Stimulated activated memory B cell treated with anti-CD40 and anti-IgM and Interleukin-4, amounts not matched to agents 10 μg/mL and 1 μg/mL and 100 μg/mL, for 72 hours (primary cell): ENCODE measurements around the gene HEXIM2.
A peak's percentile ranks its signal among the peaks of the same experiment; 100 is the strongest.

ENCODE experiments used
- ATAC-seq: fragments of 150-1000 bp; cut with Tn5 transposase; 2 replicates; pipeline ENCODE4 v1.10.0; 2021
- H3K27ac Mint-ChIP-seq: one replicate; pipeline ENCODE4 v1.8.0; 2022; ENCODE audit warnings: mild to moderate bottlenecking, mixed read lengths
- H3K27me3 Mint-ChIP-seq: one replicate; pipeline ENCODE4 v1.8.0; 2022; ENCODE audit warnings: mixed read lengths
- H3K36me3 Mint-ChIP-seq: one replicate; pipeline ENCODE4 v1.8.0; 2022; ENCODE audit warnings: mixed read lengths
- H3K4me1 Mint-ChIP-seq: one replicate; pipeline ENCODE4 v1.8.0; 2022; ENCODE audit warnings: mixed read lengths
- H3K4me3 Mint-ChIP-seq: one replicate; pipeline ENCODE4 v1.8.0; 2022; ENCODE audit warnings: mild to moderate bottlenecking, moderate library complexity, mixed read lengths
- H3K9me3 Mint-ChIP-seq: one replicate; pipeline ENCODE4 v1.8.0; 2022; ENCODE audit warnings: mixed read lengths

The HEXIM2 gene

DNA sequence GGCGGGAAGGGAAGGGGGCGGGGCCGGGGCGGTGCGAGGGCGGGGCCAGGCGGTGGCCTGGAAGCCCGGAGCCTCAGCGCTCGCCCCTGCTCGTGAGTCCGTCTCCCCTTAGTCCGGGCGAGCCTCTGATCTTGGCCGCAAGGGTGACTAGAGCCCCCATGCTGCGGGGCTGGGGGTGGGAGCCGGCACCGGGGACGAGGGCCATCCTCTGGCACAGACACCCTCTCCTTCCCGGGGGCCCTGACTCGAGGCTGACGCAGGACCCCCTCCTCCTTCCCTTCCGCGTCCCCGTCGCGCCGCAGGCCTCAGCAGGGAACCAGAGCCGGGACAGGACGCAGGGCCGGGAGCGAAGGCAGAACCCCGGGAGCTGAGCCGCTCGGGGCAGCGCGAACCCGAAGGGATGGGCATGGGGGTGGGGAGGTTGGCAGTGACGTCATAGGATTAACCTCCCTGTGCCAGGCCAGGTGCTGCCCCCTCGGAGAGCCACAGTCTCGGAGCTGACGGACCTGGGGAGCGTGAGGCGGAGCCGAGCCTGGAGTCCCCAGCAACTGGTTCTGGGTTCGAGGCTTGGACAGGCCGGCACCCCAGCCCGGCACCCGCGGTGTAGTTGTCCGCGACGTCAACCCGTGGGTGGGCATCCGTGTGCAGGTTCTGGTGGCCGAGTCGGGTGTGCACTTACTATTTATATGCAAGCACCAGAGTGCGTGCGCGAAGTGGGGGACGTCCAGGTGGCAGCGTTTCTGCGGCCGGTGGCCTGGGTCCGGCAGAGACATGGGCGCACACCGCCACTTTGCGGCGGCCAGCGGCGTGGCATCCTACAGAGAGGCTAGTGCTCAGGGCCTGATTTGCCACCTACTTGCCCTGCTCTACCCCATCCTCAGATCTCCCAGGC lies 28.9 kb upstream of the HEXIM2 start:
- H3K27me3 Mint-ChIP-seq, result peaks cover 15% of the 10 kb centered on the region
- H3K9me3 Mint-ChIP-seq, result no peaks in the 10 kb centered on the region
- peak overlapping the region; percentile 88 for H3K4me3 Mint-ChIP-seq
- peak overlapping the region; percentile 75 for H3K27ac Mint-ChIP-seq
- peak; percentile 68 for ATAC-seq
- H3K36me3 Mint-ChIP-seq, result no peaks in the 10 kb centered on the region
- peaks cover 13% of the 10 kb centered on the region for H3K4me1 Mint-ChIP-seq

DNA sequence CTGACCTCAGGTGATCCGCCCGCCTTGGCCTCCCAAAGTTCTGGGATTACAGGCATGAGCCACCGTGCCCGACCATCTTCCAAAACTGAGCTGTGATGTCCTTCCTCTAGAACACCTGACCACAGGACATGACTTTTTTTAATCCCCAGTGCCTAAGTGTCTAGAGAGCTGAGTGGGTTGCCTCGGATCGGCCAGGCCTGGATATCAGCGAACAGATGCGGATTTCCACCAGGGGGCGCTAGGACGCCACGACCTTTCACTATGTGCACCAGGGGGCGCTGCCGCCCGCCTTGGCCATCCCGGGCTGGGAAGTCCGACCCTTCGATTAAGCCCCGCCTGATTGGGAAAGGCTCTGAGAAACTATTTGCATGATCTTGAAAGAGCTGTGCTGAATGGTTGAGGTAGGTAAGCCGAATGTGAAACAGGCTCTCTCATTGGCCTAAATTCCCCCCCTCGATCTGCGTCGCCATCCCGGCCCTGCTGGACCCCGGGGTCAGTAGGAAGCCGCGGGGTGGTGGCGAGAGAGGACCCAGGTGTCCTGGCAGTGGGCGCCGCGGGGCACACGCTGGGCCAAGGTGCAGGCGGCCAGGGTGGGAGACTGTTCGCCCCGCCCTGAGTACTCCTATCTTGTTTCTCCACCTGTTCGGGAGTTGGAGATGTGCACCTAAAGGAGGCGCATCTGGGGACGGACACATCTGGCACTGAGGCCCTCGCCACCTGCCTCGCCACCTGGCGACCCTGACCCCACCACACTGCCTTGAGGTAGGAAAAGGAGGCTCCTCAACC lies 26.3 kb upstream of the HEXIM2 start, which contains the start of gene ACBD4:
Gene ACBD4, plus strand, starts transcription at position 496 of the 786 bp plus-strand sequence. CDS start 458 bp downstream, outside the sequence.
- H3K27me3 Mint-ChIP-seq, result peaks cover 12% of the 10 kb centered on the region
- H3K4me3 Mint-ChIP-seq, result peak within 1 kb of the TSS; percentile 93
- no peaks in the 10 kb centered on the region for H3K36me3 Mint-ChIP-seq
- peak; percentile 93 for ATAC-seq
- H3K27ac Mint-ChIP-seq, result peak within 1 kb of the TSS; percentile 73
- peaks cover 13% of the 10 kb centered on the region for H3K4me1 Mint-ChIP-seq
- no peaks in the 10 kb centered on the region for H3K9me3 Mint-ChIP-seq

DNA sequence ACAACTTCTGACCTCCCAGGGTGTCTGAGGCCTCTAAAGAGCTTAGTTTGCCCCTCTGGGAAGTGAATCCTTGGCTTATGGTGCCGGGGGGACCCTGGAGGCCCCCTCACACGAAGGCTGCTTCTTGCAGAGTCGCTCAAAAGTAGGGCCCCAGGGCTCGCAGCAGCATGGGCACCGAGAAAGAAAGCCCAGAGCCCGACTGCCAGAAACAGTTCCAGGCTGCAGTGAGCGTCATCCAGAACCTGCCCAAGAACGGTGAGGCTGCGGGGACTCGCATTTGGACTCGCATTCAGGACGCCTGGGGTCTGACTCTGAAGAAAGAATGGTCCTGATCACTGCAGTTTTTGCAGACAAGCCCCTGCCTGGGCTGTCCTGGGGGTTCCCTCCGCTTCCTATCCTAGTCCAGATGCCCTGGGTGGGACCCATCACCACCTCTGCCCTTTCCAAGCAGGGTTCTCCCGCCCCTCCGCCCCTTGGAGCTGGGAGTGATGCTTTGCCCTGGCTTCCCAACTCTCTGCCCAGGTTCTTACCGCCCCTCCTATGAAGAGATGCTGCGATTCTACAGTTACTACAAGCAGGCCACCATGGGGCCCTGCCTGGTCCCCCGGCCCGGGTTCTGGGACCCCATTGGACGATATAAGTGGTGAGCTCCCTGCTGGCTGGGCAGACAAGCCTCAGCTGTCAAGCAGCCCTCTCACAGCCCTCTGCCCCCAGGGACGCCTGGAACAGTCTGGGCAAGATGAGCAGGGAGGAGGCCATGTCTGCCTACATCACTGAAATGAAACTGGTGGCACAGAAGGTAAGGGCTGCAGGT lies 25.5 kb upstream of the HEXIM2 start:
- Mint-ChIP-seq H3K27ac (peak overlapping the region; percentile 73), H3K27me3 (peaks cover 4% of the 10 kb centered on the region), H3K4me3 (peak overlapping the region; percentile 93), H3K9me3 (no peaks in the 10 kb centered on the region), H3K36me3 (peaks cover 7% of the 10 kb centered on the region), H3K4me1 (peaks cover 13% of the 10 kb centered on the region)
- ATAC-seq, result no peak

DNA sequence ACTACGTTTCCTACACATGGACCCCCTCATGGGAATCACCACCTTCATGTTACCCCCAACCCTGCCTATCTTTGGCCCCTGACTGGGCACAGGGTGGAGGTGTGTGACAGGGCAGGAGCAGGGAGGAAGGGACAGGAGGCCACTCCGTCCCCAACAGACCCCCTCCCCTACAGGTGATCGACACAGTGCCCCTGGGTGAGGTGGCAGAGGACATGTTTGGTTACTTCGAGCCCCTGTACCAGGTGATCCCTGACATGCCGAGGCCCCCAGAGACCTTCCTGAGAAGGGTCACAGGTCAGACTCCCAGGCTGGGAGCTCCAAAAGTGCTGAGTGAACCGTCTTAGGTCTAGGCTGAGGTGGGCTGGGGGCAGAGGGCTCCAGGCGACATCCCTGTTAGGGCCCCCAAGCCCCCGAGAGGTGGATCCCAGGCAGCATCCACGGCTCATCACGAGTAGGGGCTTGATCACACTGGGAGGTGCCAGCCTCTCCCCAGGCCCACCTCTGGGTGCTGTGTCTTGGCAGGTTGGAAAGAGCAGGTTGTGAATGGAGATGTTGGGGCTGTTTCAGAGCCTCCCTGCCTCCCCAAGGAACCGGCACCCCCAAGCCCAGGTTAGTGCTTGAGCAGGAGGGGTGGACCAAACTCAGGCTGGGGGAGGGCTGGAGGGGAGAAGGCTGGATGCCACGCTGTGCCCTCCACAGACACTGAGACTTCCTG lies 24.7 kb upstream of the HEXIM2 start:
- no peaks in the 10 kb centered on the region for H3K9me3 Mint-ChIP-seq
- peaks cover 13% of the 10 kb centered on the region for H3K4me1 Mint-ChIP-seq
- peak overlapping the region; percentile 93 for H3K4me3 Mint-ChIP-seq
- no peaks in the 10 kb centered on the region for H3K27me3 Mint-ChIP-seq
- no peak for ATAC-seq
- peak overlapping the region; percentile 73 for H3K27ac Mint-ChIP-seq
- H3K36me3 Mint-ChIP-seq, result peaks cover 8% of the 10 kb centered on the region

DNA sequence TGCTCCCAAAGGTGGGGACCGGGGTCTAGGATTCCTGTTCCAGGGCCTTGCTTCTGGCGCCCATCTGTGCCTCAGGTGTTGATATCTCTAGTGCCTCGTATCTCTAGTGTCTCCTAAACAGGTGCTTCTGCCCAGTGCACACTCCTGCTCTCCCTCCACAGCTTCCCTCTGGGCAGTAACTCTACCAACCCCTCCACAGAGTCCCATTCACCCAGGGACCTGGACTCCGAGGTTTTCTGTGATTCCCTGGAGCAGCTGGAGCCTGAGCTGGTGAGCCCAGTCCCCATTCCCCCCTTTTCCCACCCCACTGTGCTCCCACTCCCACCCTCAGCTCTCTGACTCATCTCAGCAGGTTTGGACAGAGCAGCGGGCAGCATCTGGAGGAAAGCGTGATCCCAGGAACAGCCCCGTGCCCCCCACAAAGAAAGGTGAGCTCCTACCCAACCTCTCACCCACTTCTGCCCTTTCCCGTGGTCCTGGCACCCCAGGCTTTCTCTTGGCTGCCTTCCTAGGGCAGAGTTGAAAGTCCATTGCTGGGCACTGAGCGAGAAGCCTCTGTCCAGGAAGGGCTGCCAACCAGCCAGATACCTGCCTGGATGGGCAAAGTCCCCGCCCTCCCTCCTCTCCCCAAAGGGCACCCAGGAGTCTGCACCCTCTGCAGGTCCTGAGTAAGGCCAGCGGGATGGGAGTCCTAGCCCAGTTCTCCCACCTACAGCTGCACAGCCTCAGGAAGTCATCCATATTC lies 23.9 kb upstream of the HEXIM2 start:
- Mint-ChIP-seq H3K27ac (no peak overlapping the region), H3K4me3 (peak overlapping the region; percentile 7), H3K9me3 (no peaks in the 10 kb centered on the region), H3K36me3 (peaks cover 8% of the 10 kb centered on the region), H3K27me3 (no peaks in the 10 kb centered on the region), H3K4me1 (peaks cover 14% of the 10 kb centered on the region)
- ATAC-seq, result no peak

- no peak for ATAC-seq
- Mint-ChIP-seq H3K36me3 (peaks cover 8% of the 10 kb centered on the region), H3K27me3 (no peaks in the 10 kb centered on the region), H3K9me3 (no peaks in the 10 kb centered on the region), H3K27ac (no peak overlapping the region), H3K4me1 (peaks cover 27% of the 10 kb centered on the region), H3K4me3 (no peak overlapping the region)
These were observed 22.7 kb upstream of the HEXIM2 start for GRCh38 chr17:45138911-45139532.

DNA sequence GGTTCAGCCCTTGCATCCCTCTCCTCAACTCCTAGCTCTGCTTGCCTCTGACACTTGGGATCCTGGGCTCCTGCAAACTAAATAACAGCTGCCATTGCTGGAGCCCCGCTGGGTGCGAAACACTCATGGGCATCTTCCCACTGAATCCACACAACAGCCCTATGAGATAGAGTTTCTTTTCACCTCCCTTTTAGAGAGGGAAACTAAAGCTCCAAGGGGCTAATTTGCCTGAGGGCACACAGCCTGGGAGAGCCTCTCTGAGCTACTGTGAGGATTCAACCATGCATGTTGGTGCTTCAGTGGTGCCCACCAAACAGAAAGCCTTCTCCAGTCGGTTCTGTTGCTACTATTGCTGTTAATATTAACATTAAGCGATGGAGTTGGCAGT lies 22.1 kb upstream of the HEXIM2 start:
- H3K27ac Mint-ChIP-seq, result no peak overlapping the region
- ATAC-seq, result no peak
- H3K36me3 Mint-ChIP-seq, result peaks cover 8% of the 10 kb centered on the region
- H3K9me3 Mint-ChIP-seq, result no peaks in the 10 kb centered on the region
- H3K4me1 Mint-ChIP-seq, result peaks cover 28% of the 10 kb centered on the region
- no peak overlapping the region for H3K4me3 Mint-ChIP-seq
- no peaks in the 10 kb centered on the region for H3K27me3 Mint-ChIP-seq

DNA sequence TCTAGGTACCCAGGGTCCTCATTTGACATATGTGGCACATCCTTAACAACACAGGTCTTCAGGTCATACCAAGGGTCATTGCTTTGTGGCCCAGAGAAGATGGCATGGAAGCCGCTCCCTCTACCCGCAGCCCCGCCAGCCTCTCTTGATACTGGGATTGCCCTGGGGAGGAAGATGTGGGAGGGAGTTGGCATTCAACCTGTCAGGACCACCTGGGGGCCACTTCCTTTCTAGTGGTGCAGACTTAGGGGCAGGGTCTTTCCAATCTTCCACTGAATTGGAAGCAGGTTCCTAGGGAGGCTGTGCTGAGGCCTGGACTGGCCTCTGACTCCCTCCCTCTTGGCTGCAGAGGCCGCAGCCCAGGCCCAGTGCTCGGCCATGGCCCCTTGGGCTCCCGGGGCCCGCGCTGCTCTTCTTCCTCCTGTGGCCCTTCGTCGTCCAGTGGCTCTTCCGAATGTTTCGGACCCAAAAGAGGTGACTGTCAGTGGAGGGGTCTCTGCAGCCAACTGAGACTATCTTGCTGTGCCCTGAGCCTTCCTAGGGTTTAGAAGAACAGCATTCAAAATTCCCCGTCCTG lies 18.5 kb upstream of the HEXIM2 start:
- Mint-ChIP-seq H3K27ac (peak overlapping the region; percentile 86), H3K27me3 (no peaks in the 10 kb centered on the region), H3K36me3 (peaks cover 8% of the 10 kb centered on the region), H3K4me1 (peaks cover 45% of the 10 kb centered on the region), H3K9me3 (no peaks in the 10 kb centered on the region), H3K4me3 (peak overlapping the region; percentile 88)
- no peak for ATAC-seq

- Mint-ChIP-seq H3K4me3 (peak overlapping the region; percentile 88), H3K27ac (peak overlapping the region; percentile 86), H3K36me3 (peaks cover 8% of the 10 kb centered on the region), H3K4me1 (peaks cover 45% of the 10 kb centered on the region), H3K27me3 (no peaks in the 10 kb centered on the region), H3K9me3 (no peaks in the 10 kb centered on the region)
- ATAC-seq, result no peak
These were observed 17.9 kb upstream of the HEXIM2 start for GRCh38 chr17:45143767-45144198.

- Mint-ChIP-seq H3K9me3 (no peaks in the 10 kb centered on the region), H3K4me3 (peak overlapping the region; percentile 88), H3K36me3 (peaks cover 12% of the 10 kb centered on the region), H3K27me3 (no peaks in the 10 kb centered on the region), H3K27ac (peak overlapping the region; percentile 86), H3K4me1 (peaks cover 52% of the 10 kb centered on the region)
- no peak for ATAC-seq
These were observed 17.3 kb upstream of the HEXIM2 start for GRCh38 chr17:45144199-45145034.

DNA sequence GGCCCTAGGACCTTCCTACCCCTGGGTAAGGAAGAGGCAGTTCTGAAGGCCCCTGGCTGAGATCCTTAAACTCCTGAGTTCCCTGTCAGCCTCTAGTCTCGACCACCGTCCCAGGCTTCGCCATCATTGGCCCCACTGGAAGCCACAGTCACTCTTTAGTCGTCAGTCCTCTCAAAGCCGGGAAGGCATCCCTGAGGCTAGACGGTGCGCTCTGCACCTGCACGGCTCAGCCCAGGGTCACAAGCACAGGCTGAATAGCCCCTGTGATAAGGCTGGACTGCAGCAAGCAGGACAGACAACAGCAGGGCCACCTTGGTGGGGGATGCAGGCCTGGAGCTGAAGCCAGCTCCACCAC lies 16.7 kb upstream of the HEXIM2 start:
- Mint-ChIP-seq H3K27me3 (no peaks in the 10 kb centered on the region), H3K4me3 (peak overlapping the region; percentile 62), H3K36me3 (peaks cover 18% of the 10 kb centered on the region), H3K27ac (peak overlapping the region; percentile 86), H3K4me1 (peaks cover 58% of the 10 kb centered on the region), H3K9me3 (no peaks in the 10 kb centered on the region)
- ATAC-seq, result no peak

- no peak for ATAC-seq
- Mint-ChIP-seq H3K9me3 (no peaks in the 10 kb centered on the region), H3K4me3 (peak overlapping the region; percentile 12), H3K4me1 (peaks cover 64% of the 10 kb centered on the region), H3K27ac (peak overlapping the region; percentile 99), H3K27me3 (no peaks in the 10 kb centered on the region), H3K36me3 (peaks cover 13% of the 10 kb centered on the region)
These were observed 15.5 kb upstream of the HEXIM2 start for GRCh38 chr17:45146166-45146565.

DNA sequence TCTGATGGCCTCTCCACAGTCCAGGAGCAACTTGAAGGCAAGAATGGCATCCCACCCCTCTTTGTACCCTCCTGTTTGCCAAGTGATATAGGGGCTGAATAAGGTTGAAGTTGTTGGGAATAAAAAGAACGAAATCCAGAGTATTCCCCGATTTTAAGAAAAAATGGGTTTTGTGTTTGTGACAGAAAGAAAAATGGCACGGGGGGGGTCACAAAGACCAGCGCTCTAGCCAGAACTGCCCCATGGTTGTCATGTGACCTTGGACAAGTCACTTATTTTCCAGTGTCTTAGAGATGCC lies 15.1 kb upstream of the HEXIM2 start:
- Mint-ChIP-seq H3K36me3 (peaks cover 11% of the 10 kb centered on the region), H3K27me3 (no peaks in the 10 kb centered on the region), H3K27ac (peak overlapping the region; percentile 99), H3K4me1 (peaks cover 68% of the 10 kb centered on the region), H3K9me3 (no peaks in the 10 kb centered on the region), H3K4me3 (peak overlapping the region; percentile 98)
- no peak for ATAC-seq
